ENCODE data around the gene IFT43.

Gene IFT43

GRCh38 chr14:76100236-76100635 is 114.7 kb downstream of the IFT43 start:
- no peaks in the 10 kb centered on the region for H4K20me1 ChIP-seq (ENCODE audit: insufficient read depth, low read length)
- no peak overlapping the region for H2AFZ ChIP-seq (ENCODE audit: low read length)
- H3K4me1 ChIP-seq (ENCODE audit: low read length) = no peaks in the 10 kb centered on the region
- DNase-seq = no peak
- H3K4me3 ChIP-seq (ENCODE audit: low read length) = no peak overlapping the region
- H3K9me2 ChIP-seq (replicated peaks; ENCODE audit: insufficient read depth, low read length) = no peaks in the 10 kb centered on the region
- no peak overlapping the region for H3K9ac ChIP-seq (ENCODE audit: low read length)
- no peak overlapping the region for H3K4me2 ChIP-seq (ENCODE audit: low read depth, low read length)
- TF ChIP-seq EZH2phosphoT487 (IDR thresholded peaks at IDR 0.05; ENCODE audit: low read length) (no peak), CTCF (IDR thresholded peaks at IDR 0.05; ENCODE audit: low read length) (no peak), EZH2 (optimal IDR thresholded peaks at IDR 0.05; ENCODE audit: low read depth, low read length) (no peak)
- no peaks in the 10 kb centered on the region for H3K79me2 ChIP-seq (ENCODE audit: low read length)
- H3K27me3 ChIP-seq (replicated peaks; ENCODE audit: insufficient read depth, low read length) = no peaks in the 10 kb centered on the region
- no peak overlapping the region for H3K27ac ChIP-seq (ENCODE audit: low read length)
- no peaks in the 10 kb centered on the region for H3F3A ChIP-seq (ENCODE audit: insufficient read depth, low read length)
- H3K36me3 ChIP-seq (replicated peaks; ENCODE audit: insufficient read depth, low read length) = no peaks in the 10 kb centered on the region
- H3K9me3 ChIP-seq (replicated peaks; ENCODE audit: insufficient read depth, low read length) = no peaks in the 10 kb centered on the region

GRCh38 chr14:76101391-76102379 is 116.1 kb downstream of the IFT43 start:
- no peak overlapping the region for H3K4me2 ChIP-seq (ENCODE audit: low read depth, low read length)
- H3K27me3 ChIP-seq (replicated peaks; ENCODE audit: insufficient read depth, low read length) = no peaks in the 10 kb centered on the region
- no peaks in the 10 kb centered on the region for H3K9me2 ChIP-seq (replicated peaks; ENCODE audit: insufficient read depth, low read length)
- no peaks in the 10 kb centered on the region for H3K36me3 ChIP-seq (replicated peaks; ENCODE audit: insufficient read depth, low read length)
- no peak overlapping the region for H2AFZ ChIP-seq (ENCODE audit: low read length)
- no peaks in the 10 kb centered on the region for H3K79me2 ChIP-seq (ENCODE audit: low read length)
- H3K9ac ChIP-seq (ENCODE audit: low read length) = no peak overlapping the region
- no peaks in the 10 kb centered on the region for H3K4me1 ChIP-seq (ENCODE audit: low read length)
- H3K9me3 ChIP-seq (replicated peaks; ENCODE audit: insufficient read depth, low read length) = no peaks in the 10 kb centered on the region
- H4K20me1 ChIP-seq (ENCODE audit: insufficient read depth, low read length) = no peaks in the 10 kb centered on the region
- H3K4me3 ChIP-seq (ENCODE audit: low read length) = no peak overlapping the region
- no peak for TF ChIP-seq EZH2phosphoT487 (IDR thresholded peaks at IDR 0.05; ENCODE audit: low read length)
- no peak for TF ChIP-seq EZH2 (optimal IDR thresholded peaks at IDR 0.05; ENCODE audit: low read depth, low read length)
- no peak for TF ChIP-seq CTCF (IDR thresholded peaks at IDR 0.05; ENCODE audit: low read length)
- H3K27ac ChIP-seq (ENCODE audit: low read length) = no peak overlapping the region
- DNase-seq = no peak
- H3F3A ChIP-seq (ENCODE audit: insufficient read depth, low read length) = no peaks in the 10 kb centered on the region

DNA sequence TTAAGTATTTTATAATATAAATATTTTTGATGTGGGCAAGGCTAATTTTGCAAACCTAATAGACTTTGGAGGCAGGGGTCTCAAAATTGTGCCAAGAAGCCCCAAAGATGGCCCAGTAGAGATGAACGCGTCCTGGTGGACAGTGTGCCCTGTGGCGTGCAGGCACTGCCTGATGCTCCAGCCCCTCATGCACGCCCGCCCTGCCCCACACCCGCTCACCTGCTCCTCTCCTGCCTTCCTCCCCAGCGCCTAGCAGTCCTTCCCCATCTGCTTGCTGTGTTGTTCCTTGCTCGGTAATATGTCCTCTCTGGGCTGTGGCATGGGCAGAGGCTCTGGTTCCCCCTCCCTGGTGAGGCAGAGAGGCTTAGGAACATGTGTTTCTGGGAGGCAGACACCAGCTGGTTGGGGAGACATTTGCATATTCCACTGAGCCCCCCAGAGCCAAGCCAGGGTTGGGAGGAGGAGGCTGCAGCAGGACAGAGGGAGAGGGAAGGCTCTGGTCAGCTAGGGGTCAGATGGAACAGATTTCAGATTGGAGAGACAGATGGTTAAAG is 119.3 kb downstream of the IFT43 start:
- H2AFZ ChIP-seq (ENCODE audit: low read length) = no peak overlapping the region
- H3K4me1 ChIP-seq (ENCODE audit: low read length) = no peaks in the 10 kb centered on the region
- no peak overlapping the region for H3K9ac ChIP-seq (ENCODE audit: low read length)
- H3K27me3 ChIP-seq (replicated peaks; ENCODE audit: insufficient read depth, low read length) = no peaks in the 10 kb centered on the region
- H3F3A ChIP-seq (ENCODE audit: insufficient read depth, low read length) = no peaks in the 10 kb centered on the region
- H3K79me2 ChIP-seq (ENCODE audit: low read length) = no peaks in the 10 kb centered on the region
- no peak overlapping the region for H3K4me2 ChIP-seq (ENCODE audit: low read depth, low read length)
- H3K27ac ChIP-seq (ENCODE audit: low read length) = no peak overlapping the region
- no peak for TF ChIP-seq CTCF (IDR thresholded peaks at IDR 0.05; ENCODE audit: low read length)
- TF ChIP-seq EZH2 (optimal IDR thresholded peaks at IDR 0.05; ENCODE audit: low read depth, low read length) = no peak
- no peak for TF ChIP-seq EZH2phosphoT487 (IDR thresholded peaks at IDR 0.05; ENCODE audit: low read length)
- H3K36me3 ChIP-seq (replicated peaks; ENCODE audit: insufficient read depth, low read length) = no peaks in the 10 kb centered on the region
- no peak overlapping the region for H3K4me3 ChIP-seq (ENCODE audit: low read length)
- DNase-seq = no peak
- H3K9me3 ChIP-seq (replicated peaks; ENCODE audit: insufficient read depth, low read length) = no peaks in the 10 kb centered on the region
- no peaks in the 10 kb centered on the region for H4K20me1 ChIP-seq (ENCODE audit: insufficient read depth, low read length)
- H3K9me2 ChIP-seq (replicated peaks; ENCODE audit: insufficient read depth, low read length) = no peaks in the 10 kb centered on the region

Data from MM.1S (cell line).